ENCODE data around the gene UBE2L3.

DNA sequence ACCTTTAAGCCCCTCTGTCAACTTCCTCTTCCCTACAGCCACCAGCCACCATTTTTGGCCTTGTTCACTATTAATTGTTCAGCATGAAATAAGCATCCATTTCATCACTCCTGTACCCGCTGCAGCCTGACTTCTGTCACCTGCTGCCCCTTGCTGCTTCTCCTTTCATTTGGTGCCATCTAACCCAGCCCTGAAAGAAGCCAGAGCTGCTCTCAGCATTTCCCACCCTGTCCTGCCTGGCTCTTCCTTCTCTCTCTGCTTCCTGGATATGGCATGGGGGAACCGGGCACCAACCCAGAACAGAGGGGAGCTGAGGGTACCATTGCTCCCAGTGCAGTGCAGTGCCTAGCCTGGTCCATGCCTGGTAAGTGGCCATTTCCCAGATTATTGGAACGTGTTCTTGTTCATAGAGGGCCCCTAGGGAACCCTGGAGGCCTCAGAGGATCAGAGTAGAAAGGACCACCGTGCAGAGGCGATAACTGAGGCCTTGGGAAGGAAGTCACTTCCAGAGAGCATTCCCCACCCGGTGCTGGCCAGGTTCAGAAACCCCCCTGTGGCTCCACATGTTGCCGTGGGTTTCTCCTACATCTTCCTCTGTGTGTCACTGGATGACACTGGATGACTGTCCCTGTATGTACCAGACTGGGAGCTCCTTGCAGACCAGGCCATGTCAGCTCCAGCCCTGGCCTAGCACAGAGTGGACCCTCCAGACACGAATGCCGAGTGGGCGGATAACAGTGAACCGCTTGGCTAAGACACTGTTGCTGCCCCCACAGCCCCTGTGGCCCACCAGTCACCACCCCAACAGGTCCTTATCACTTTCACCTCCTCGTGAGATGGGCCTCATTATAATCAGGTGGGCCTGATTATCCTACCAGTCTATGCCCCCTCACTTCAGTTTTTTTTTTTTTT, 57.6 kb downstream of the UBE2L3 start:
- TF ChIP-seq, protein P1, sequence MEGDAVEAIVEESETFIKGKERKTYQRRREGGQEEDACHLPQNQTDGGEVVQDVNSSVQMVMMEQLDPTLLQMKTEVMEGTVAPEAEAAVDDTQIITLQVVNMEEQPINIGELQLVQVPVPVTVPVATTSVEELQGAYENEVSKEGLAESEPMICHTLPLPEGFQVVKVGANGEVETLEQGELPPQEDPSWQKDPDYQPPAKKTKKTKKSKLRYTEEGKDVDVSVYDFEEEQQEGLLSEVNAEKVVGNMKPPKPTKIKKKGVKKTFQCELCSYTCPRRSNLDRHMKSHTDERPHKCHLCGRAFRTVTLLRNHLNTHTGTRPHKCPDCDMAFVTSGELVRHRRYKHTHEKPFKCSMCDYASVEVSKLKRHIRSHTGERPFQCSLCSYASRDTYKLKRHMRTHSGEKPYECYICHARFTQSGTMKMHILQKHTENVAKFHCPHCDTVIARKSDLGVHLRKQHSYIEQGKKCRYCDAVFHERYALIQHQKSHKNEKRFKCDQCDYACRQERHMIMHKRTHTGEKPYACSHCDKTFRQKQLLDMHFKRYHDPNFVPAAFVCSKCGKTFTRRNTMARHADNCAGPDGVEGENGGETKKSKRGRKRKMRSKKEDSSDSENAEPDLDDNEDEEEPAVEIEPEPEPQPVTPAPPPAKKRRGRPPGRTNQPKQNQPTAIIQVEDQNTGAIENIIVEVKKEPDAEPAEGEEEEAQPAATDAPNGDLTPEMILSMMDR (IDR thresholded peaks at IDR 0.05), result no peak
- TF ChIP-seq POLR2A (IDR thresholded peaks at IDR 0.05) (no peak), POLR2AphosphoS5 (IDR thresholded peaks at IDR 0.05) (no peak), EP300 (IDR thresholded peaks at IDR 0.05) (no peak)

Measured in gastroesophageal sphincter (tissue), 3 donors.